ENCODE measurements around the gene CHRNG.

The CHRNG gene

GRCh38 chr2:232505856-232506255 is 33.6 kb upstream of the CHRNG start:
- no peak for DNase-seq (ENCODE audit: low read depth, low spot score)

GRCh38 chr2:232506709-232507108 is 32.8 kb upstream of the CHRNG start:
- DNase-seq (ENCODE audit: low read depth, low spot score): no peak

- DNase-seq (ENCODE audit: low read depth, low spot score): no peak
Observed at GRCh38 chr2:232508251-232508650, 31.2 kb upstream of the CHRNG start.

GRCh38 chr2:232511336-232511890 is 28.1 kb upstream of the CHRNG start:
- DNase-seq (ENCODE audit: low read depth, low spot score): no peak

- DNase-seq (ENCODE audit: low read depth, low spot score): no peak
Observed at GRCh38 chr2:232512602-232513001, 26.9 kb upstream of the CHRNG start.

- no peak for DNase-seq (ENCODE audit: low read depth, low spot score)
Observed at GRCh38 chr2:232513353-232513752, 26.1 kb upstream of the CHRNG start.

- no peak for DNase-seq (ENCODE audit: low read depth, low spot score)
Observed at GRCh38 chr2:232515639-232516038, 23.9 kb upstream of the CHRNG start.

- no peak for DNase-seq (ENCODE audit: low read depth, low spot score)
Observed at GRCh38 chr2:232516551-232516950, 22.9 kb upstream of the CHRNG start.

GRCh38 chr2:232518844-232519243 is 20.6 kb upstream of the CHRNG start:
- DNase-seq (ENCODE audit: low read depth, low spot score): no peak

- no peak for DNase-seq (ENCODE audit: low read depth, low spot score)
Observed at GRCh38 chr2:232519581-232520438, 19.7 kb upstream of the CHRNG start, which contains the start of gene PRSS56. Gene PRSS56 (plus strand): TSS chr2:232520388. CDS start chr2:232520599, 211 bp downstream.

GRCh38 chr2:232520489-232520888 is 19.0 kb upstream of the CHRNG start:
- no peak for DNase-seq (ENCODE audit: low read depth, low spot score)

GRCh38 chr2:232521098-232521497 is 18.4 kb upstream of the CHRNG start:
- DNase-seq (ENCODE audit: low read depth, low spot score): no peak

- no peak for DNase-seq (ENCODE audit: low read depth, low spot score)
Observed at GRCh38 chr2:232521959-232522622, 17.4 kb upstream of the CHRNG start.

- no peak for DNase-seq (ENCODE audit: low read depth, low spot score)
Observed at GRCh38 chr2:232522623-232523401, 16.7 kb upstream of the CHRNG start.

- DNase-seq (ENCODE audit: low read depth, low spot score): no peak
Observed at GRCh38 chr2:232523402-232523681, 16.1 kb upstream of the CHRNG start.

GRCh38 chr2:232523682-232524597 is 15.6 kb upstream of the CHRNG start:
- peak; percentile 40 for DNase-seq (ENCODE audit: low read depth, low spot score)

GRCh38 chr2:232524771-232525170 is 14.7 kb upstream of the CHRNG start:
- no peak for DNase-seq (ENCODE audit: low read depth, low spot score)

- DNase-seq (ENCODE audit: low read depth, low spot score): no peak
Observed at GRCh38 chr2:232525199-232525598, 14.3 kb upstream of the CHRNG start.

- DNase-seq (ENCODE audit: low read depth, low spot score): no peak
Observed at GRCh38 chr2:232525791-232526371, 13.6 kb upstream of the CHRNG start, which contains the start of gene CHRND. Gene CHRND (plus strand): TSS chr2:232526160. CDS start chr2:232526216, 56 bp downstream.

- DNase-seq (ENCODE audit: low read depth, low spot score): no peak
Observed at GRCh38 chr2:232526372-232526941, 13.0 kb upstream of the CHRNG start.

Data from iPS DF 19.7 (cell line).